ENCODE measurements around the gene MLH3.

Gene MLH3

GRCh38 chr14:74976264-74977113, 74.8 kb downstream of the MLH3 start:
- TF ChIP-seq FOXM1 (IDR thresholded peaks at IDR 0.05; ENCODE audit: borderline replicate concordance, low read depth) = no peak
- TF ChIP-seq YY1 (IDR thresholded peaks at IDR 0.05; ENCODE audit: low read depth) = no peak
- no peak for TF ChIP-seq CREB1 (IDR thresholded peaks at IDR 0.05; ENCODE audit: low read depth)
- no peak for TF ChIP-seq REST (IDR thresholded peaks at IDR 0.05; ENCODE audit: low read depth)
- TF ChIP-seq ZBTB7A (IDR thresholded peaks at IDR 0.05; ENCODE audit: low read depth) = no peak
- TF ChIP-seq EGR1 (IDR thresholded peaks at IDR 0.05) = no peak

GRCh38 chr14:74975059-74975810, 76.0 kb downstream of the MLH3 start:
- no peak for TF ChIP-seq FOXM1 (IDR thresholded peaks at IDR 0.05; ENCODE audit: borderline replicate concordance, low read depth)
- TF ChIP-seq YY1 (IDR thresholded peaks at IDR 0.05; ENCODE audit: low read depth) = no peak
- no peak for TF ChIP-seq TAF1 (IDR thresholded peaks at IDR 0.05; ENCODE audit: low read depth)
- no peak for TF ChIP-seq TCF12 (IDR thresholded peaks at IDR 0.05; ENCODE audit: low read depth)
- TF ChIP-seq CREB1 (IDR thresholded peaks at IDR 0.05; ENCODE audit: low read depth) = no peak
- no peak for TF ChIP-seq EP300 (IDR thresholded peaks at IDR 0.05; ENCODE audit: borderline replicate concordance)
- no peak for TF ChIP-seq MAX (IDR thresholded peaks at IDR 0.05)
- no peak for TF ChIP-seq USF1 (IDR thresholded peaks at IDR 0.05)
- TF ChIP-seq REST (IDR thresholded peaks at IDR 0.05; ENCODE audit: low read depth) = no peak
- TF ChIP-seq CEBPB (IDR thresholded peaks at IDR 0.05) = no peak
- TF ChIP-seq TEAD4 (IDR thresholded peaks at IDR 0.05) = no peak
- no peak for TF ChIP-seq NFIC (IDR thresholded peaks at IDR 0.05)
- no peak for TF ChIP-seq RAD21 (IDR thresholded peaks at IDR 0.05; ENCODE audit: low read depth)
- TF ChIP-seq ZBTB7A (IDR thresholded peaks at IDR 0.05; ENCODE audit: low read depth) = no peak
- TF ChIP-seq EGR1 (IDR thresholded peaks at IDR 0.05) = no peak

GRCh38 chr14:74974364-74975058, 76.8 kb downstream of the MLH3 start:
- TF ChIP-seq TCF12 (IDR thresholded peaks at IDR 0.05; ENCODE audit: low read depth) (no peak), NFIC (IDR thresholded peaks at IDR 0.05) (no peak), RAD21 (IDR thresholded peaks at IDR 0.05; ENCODE audit: low read depth) (no peak), ZBTB7A (IDR thresholded peaks at IDR 0.05; ENCODE audit: low read depth) (no peak), CREB1 (IDR thresholded peaks at IDR 0.05; ENCODE audit: low read depth) (no peak), EP300 (IDR thresholded peaks at IDR 0.05; ENCODE audit: borderline replicate concordance) (no peak), TEAD4 (IDR thresholded peaks at IDR 0.05) (no peak), CEBPB (IDR thresholded peaks at IDR 0.05) (no peak), EGR1 (IDR thresholded peaks at IDR 0.05) (no peak), YY1 (IDR thresholded peaks at IDR 0.05; ENCODE audit: low read depth) (no peak), REST (IDR thresholded peaks at IDR 0.05; ENCODE audit: low read depth) (no peak), USF1 (IDR thresholded peaks at IDR 0.05) (no peak)

All from Ishikawa (cell line).